Natural killer cell treated with Interleukin-12 subunit alpha and Interleukin-12 subunit beta and Interleukin-15 and Interleukin-18, amount 100 ng/mL, for 72 hours (primary cell): ENCODE data around the gene CDYL2. TPM values are rescaled to one million over a fixed set of nuclear protein-coding genes. Genes with fewer than 3 reads are reported as not detected.

ENCODE experiments used
- ATAC-seq, 2 donors: fragments of 150-1000 bp; cut with Tn5 transposase in 1 of 2; sonication (Bioruptor Pico), chemical (Tn5 transposase) in 1 of 2; 2 replicates each; pipeline ENCODE4 v1.10.0; 2021
- DNase-seq: peaks from one replicate; pipeline ENCODE4 v3.0.0; 2022; ENCODE audit warnings: low spot score
- H3K27ac Mint-ChIP-seq, 2 donors: 1 replicate in 1 of 2; 2 replicates in 1 of 2; pipeline ENCODE4 v1.8.0; 2022; ENCODE audit warnings: mixed read lengths in 2 of 2, mild to moderate bottlenecking in 1 of 2, moderate library complexity in 1 of 2
- H3K27me3 Mint-ChIP-seq, 2 donors: 1 replicate in 1 of 2; 2 replicates in 1 of 2; pipeline ENCODE4 v1.8.0; 2022; ENCODE audit warnings: mixed read lengths in 2 of 2
- H3K36me3 Mint-ChIP-seq: one replicate; pipeline ENCODE4 v1.8.0; 2022; ENCODE audit warnings: mixed read lengths
- H3K4me1 Mint-ChIP-seq, 2 donors: 1 replicate in 1 of 2; 2 replicates in 1 of 2; pipeline ENCODE4 v1.8.0; 2022; ENCODE audit warnings: low read depth in 2 of 2, mixed read lengths in 2 of 2, mild to moderate bottlenecking in 1 of 2
- H3K4me3 Mint-ChIP-seq: one replicate; pipeline ENCODE4 v1.8.0; 2022; ENCODE audit warnings: mixed read lengths
- H3K9me3 Mint-ChIP-seq: 2 replicates; pipeline ENCODE4 v1.8.0; 2022; ENCODE audit warnings: mixed read lengths
- total RNA-seq, 2 donors: library from RNA; stranded (reverse); gene quantifications; one replicate each; pipeline ENCODE4 v1.2.3, GENCODE V29; 2022

The CDYL2 gene
- total RNA-seq, 2 donors from 2014 or later: 15.8 to 114 TPM

DNA sequence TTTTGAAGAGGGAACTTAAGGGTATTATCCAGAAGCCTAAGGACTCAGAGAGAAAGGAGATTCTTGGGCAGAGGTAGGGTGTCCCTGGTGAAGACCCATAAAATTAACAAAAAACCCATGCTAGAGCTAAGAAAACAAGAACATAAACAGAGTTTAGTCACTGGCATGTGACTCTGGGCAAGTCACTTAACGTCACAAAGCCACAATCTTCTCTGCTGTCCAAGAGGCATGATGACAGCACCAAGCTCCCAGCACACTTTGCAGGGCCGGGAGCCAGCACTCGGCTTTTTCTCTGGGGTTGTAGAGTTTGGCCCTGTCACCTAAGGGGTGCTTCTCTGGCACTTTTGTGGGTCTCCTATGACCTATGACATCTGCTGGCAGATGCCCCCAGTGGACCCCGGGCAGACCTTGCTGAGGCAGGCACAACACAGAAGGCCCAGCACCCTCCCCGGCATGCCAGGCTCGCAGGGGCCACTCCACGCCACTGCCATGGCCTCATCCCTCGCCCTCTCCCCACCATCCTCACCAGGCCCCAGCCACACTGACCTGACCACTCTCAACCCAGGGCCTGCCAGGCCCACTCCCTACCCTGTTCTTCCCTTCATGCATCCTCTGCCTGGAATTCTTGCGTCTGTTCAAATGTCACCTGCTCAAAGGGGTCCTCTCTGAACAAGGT lies 193.8 kb downstream of the CDYL2 start:
- DNase-seq (no peak), ATAC-seq (peak in 1 of 2 donors; percentile 21)
- H3K27me3 Mint-ChIP-seq: no peaks in the 10 kb centered on the region
- H3K27ac Mint-ChIP-seq: no peak overlapping the region
- H3K9me3 Mint-ChIP-seq: peaks cover 3% of the 10 kb centered on the region
- H3K4me1 Mint-ChIP-seq: peaks cover 5 to 7% of the 10 kb centered on the region in 2 donors
- H3K36me3 Mint-ChIP-seq: peaks cover 16% of the 10 kb centered on the region
- H3K4me3 Mint-ChIP-seq: no peak overlapping the region

DNA sequence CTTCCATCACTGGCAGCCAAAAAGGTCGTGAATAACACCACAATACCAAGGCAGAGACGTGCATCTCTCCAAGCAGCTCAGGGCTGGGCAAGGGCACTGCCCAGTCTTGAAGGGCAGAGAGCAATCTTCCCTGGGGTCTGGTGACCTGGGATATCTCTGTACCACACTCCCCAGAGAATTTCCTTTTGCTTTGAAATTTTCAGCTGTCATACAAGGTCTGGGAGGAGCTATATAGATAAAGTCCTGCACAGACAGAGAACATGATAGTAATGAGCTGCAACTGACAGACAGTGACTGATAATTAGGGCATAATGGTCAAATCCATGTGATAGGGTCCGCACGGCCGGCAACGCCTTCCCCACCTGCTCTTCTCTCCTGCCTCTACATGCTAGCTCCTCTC lies 195.5 kb downstream of the CDYL2 start:
- Mint-ChIP-seq H3K27me3 (no peaks in the 10 kb centered on the region), H3K36me3 (peaks cover 16% of the 10 kb centered on the region), H3K4me3 (no peak overlapping the region), H3K4me1 (peaks cover 5 to 7% of the 10 kb centered on the region in 2 donors), H3K27ac (no peak overlapping the region), H3K9me3 (peaks cover 3% of the 10 kb centered on the region)
- DNase-seq (no peak), ATAC-seq (no peak)

DNA sequence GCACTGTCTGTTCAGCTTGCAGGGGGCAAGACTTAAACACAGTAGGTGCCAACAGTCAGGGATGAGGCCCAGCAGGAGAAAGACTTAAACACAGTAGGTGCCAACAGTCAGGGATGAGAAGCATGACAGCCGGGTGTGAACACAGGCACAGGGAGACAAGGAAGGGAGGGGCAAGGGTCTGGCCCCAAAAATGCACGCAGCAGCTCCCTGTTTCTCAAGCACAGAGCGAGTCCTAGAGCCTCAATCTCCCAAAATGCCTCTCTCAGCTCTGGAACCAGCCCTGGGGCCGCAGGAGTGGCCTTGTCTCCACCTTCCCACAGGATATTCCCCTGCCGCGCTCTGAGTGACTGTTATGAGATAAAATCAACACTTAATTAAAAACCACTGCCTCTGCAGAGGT lies 197.2 kb downstream of the CDYL2 start:
- peaks cover 0 to 2% of the 10 kb centered on the region in 2 donors for H3K27me3 Mint-ChIP-seq
- peaks cover 16% of the 10 kb centered on the region for H3K36me3 Mint-ChIP-seq
- ATAC-seq: no peak

DNA sequence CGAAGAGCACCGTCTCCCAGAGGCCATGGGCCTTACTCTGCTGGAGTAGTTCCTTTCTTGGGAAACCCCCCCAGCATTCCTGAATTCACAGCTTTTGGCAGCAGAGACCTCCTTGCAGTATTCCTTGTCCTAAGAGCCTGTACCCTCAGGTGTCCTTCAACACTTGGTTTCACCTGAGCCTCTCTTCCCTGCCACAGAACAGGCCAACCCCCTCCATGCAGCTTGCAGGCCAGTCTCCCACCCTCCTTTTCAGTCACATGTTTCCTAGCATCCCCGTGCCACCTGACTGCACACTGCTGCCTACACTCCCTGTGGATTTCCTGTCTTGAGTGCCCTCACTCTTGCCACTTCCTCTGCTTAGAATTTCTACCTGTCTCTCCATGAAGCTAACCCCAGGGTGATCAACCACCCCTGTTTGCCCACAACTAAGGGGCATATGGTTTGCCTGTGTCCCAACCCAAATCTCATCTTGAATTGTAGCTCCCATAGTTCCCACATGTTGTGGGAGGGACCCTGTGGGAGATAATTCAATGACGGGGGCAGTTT lies 198.1 kb downstream of the CDYL2 start:
- Mint-ChIP-seq H3K27ac (no peak overlapping the region), H3K27me3 (peaks cover 0 to 2% of the 10 kb centered on the region in 2 donors), H3K4me3 (no peak overlapping the region), H3K9me3 (peaks cover 3% of the 10 kb centered on the region), H3K4me1 (peaks cover 5 to 7% of the 10 kb centered on the region in 2 donors), H3K36me3 (peaks cover 16% of the 10 kb centered on the region)
- DNase-seq: no peak
- ATAC-seq: no peak

More for the DNA sequence above, 197.2 kb downstream of the CDYL2 start:
- H3K4me1 Mint-ChIP-seq: peaks cover 5 to 7% of the 10 kb centered on the region in 2 donors
- DNase-seq: no peak
- H3K4me3 Mint-ChIP-seq: no peak overlapping the region
- peaks cover 3% of the 10 kb centered on the region for H3K9me3 Mint-ChIP-seq
- no peak overlapping the region for H3K27ac Mint-ChIP-seq

DNA sequence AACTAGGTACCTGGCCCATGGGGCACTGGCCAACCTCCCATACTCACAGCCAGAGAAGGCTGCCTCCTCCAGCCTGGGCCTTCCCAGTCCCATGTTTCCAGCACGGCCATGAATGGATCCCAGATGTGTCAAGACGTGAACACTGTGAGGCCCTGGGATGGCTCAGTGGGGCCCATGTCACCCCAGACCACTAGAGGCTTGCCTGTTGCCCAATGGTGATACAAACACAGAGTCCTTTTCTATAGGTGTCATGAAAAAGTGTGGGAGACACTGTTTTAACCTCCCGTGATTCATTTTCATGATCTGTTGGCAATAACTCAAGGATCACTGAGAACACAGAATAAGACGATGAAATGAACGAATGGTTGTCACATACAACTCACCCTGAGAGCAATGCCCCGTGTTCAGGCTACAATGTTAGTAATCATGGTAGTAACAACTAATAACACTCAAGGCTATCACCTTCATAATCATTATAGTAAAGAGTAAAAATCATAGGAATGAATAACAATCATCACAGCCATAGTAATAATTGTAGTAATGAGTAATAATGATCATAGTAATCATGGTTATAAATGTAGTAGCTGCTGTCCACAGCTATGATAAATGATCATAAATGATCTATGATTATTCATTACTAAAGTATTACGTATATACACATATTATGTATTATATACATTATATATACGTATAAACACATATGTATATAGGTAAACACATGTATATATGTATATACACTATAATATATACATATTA lies 199.6 kb downstream of the CDYL2 start:
- DNase-seq: no peak
- Mint-ChIP-seq H3K4me3 (no peak overlapping the region), H3K27ac (no peak overlapping the region), H3K9me3 (peaks cover 3% of the 10 kb centered on the region), H3K36me3 (peaks cover 16% of the 10 kb centered on the region), H3K27me3 (peaks cover 0 to 2% of the 10 kb centered on the region in 2 donors), H3K4me1 (peaks cover 5 to 7% of the 10 kb centered on the region in 2 donors)
- ATAC-seq: peak in 1 of 2 donors; percentile 45

DNA sequence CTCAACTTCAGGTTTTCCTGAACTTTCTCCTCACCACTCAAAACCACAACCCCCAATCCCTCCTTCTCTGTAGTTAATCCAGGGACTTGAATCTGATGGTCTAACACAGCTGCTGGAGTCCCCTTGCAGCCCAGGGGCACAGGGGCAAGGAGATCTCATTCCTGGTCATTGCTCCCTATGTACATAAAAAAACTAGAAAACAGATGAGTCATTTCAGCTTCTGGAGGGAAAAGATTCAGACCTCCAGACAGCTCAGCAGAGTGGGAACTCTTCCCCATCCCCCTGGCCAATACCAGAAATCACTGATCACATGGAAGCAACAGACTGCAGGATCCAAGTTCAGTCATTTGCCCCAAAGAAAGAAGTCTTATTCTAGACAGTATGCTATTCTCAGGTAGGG lies 201.5 kb downstream of the CDYL2 start:
- peaks cover 5 to 7% of the 10 kb centered on the region in 2 donors for H3K4me1 Mint-ChIP-seq
- peaks cover 0 to 2% of the 10 kb centered on the region in 2 donors for H3K27me3 Mint-ChIP-seq
- peaks cover 3% of the 10 kb centered on the region for H3K9me3 Mint-ChIP-seq
- no peak for DNase-seq
- ATAC-seq: no peak
- no peak overlapping the region for H3K27ac Mint-ChIP-seq
- peaks cover 16% of the 10 kb centered on the region for H3K36me3 Mint-ChIP-seq
- no peak overlapping the region for H3K4me3 Mint-ChIP-seq

DNA sequence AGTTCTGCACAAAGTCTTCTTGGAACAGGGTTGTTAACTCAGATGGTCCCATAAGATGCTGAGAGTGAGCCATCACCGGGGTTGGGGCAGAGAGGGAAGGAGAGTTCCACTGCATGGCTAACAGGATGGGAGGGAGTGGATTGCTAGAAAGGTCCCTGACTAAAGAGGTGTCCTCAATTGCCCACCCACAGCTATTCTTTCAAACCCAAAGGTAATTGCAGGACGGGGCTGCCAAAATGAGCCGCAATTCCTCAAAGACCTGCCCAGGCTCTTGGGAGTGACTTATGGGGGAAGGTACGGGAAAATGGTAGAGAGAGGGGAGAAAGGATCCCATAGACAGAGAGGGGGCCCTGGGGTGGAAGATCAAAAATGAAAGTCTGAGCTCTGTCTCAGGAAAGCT lies 203.2 kb downstream of the CDYL2 start:
- peaks cover 9 to 11% of the 10 kb centered on the region in 2 donors for H3K27me3 Mint-ChIP-seq
- H3K4me1 Mint-ChIP-seq: peaks cover 0 to 8% of the 10 kb centered on the region in 2 donors
- ATAC-seq (no peak), DNase-seq (no peak)
- peaks cover 8% of the 10 kb centered on the region for H3K9me3 Mint-ChIP-seq
- peaks cover 11% of the 10 kb centered on the region for H3K36me3 Mint-ChIP-seq
- no peak overlapping the region for H3K4me3 Mint-ChIP-seq
- no peak overlapping the region for H3K27ac Mint-ChIP-seq

DNA sequence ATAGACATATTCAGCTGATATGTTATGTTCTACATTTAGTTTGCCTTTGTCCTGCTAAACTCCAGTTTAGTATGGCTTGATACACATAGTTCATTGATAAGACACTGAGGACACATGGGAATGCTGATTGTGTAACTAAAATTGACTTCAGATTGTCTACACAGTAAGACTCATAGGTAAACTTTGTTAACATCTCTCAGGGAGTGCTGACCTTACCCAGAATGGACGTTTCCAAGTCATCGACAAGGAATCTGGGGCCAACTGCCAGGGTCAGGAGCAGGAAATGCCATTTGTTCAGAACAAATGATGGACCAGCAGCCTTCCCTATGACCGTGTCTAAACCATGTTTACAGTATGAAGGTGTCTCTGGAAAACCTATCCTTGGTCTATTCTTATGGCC lies 204.9 kb downstream of the CDYL2 start:
- H3K36me3 Mint-ChIP-seq: peaks cover 20% of the 10 kb centered on the region
- peaks cover 16 to 20% of the 10 kb centered on the region in 2 donors for H3K27me3 Mint-ChIP-seq
- peaks cover 0 to 11% of the 10 kb centered on the region in 2 donors for H3K4me1 Mint-ChIP-seq
- peaks cover 14% of the 10 kb centered on the region for H3K9me3 Mint-ChIP-seq
- DNase-seq (no peak), ATAC-seq (no peak)
- no peak overlapping the region for H3K4me3 Mint-ChIP-seq
- H3K27ac Mint-ChIP-seq: no peak overlapping the region

DNA sequence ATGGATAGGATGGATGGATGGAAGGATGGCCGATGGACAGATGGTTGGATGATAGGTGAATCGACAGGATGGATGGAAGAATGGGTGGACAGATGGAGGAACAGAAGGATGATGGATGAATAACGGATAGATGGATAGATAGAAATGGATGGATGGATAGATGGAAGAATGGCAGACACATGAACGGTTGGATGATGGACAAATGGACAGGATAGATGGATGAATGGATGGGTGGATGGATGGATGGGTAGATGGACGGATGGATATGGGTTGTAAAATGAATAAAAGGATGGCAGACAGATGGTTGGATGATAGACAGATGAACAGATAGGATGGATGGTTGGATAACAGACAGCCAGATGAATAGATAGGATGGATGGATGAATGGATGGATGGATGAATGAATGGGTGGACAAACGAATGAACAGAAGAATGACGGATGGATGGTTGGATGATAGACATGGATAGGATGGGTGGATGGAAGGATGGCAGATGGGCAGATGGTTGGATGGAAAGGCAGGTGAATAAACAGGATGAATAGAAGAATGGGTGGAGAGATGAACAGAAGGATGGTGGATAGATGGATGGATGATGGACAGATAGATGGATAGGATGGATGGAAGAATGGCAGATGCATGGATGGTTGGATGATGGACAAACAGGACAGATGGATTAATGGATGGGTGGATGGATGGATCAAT lies 207.7 kb downstream of the CDYL2 start:
- H3K27me3 Mint-ChIP-seq: peaks cover 24 to 34% of the 10 kb centered on the region in 2 donors

DNA sequence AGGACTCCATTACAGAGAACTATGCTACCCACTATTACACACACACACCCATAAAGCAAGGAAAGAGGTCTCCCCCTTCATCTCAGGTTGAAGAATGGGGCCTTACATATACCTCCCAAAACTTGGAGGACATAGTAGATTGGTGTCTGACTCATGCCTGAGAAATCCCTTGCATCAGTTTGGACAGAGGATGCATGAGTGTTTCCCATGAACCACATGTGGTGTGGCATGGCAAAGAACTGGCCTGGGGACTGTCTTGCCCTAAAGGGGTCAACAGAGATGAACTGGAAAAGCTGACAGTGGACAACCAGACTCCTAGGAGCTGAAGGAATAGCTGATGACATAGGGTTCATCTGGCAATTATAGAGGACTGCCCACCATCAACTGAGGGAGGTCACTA lies 209.6 kb downstream of the CDYL2 start:
- no peak overlapping the region for H3K4me3 Mint-ChIP-seq
- peaks cover 14% of the 10 kb centered on the region for H3K9me3 Mint-ChIP-seq
- ATAC-seq (peak in 1 of 2 donors; percentile 29), DNase-seq (no peak)
- no peak overlapping the region for H3K27ac Mint-ChIP-seq
- peaks cover 31% of the 10 kb centered on the region for H3K36me3 Mint-ChIP-seq
- H3K27me3 Mint-ChIP-seq: peaks cover 29 to 34% of the 10 kb centered on the region in 2 donors
- peaks cover 14 to 33% of the 10 kb centered on the region in 2 donors for H3K4me1 Mint-ChIP-seq

More for the DNA sequence above, 207.7 kb downstream of the CDYL2 start:
- Mint-ChIP-seq H3K4me3 (no peak overlapping the region), H3K9me3 (peaks cover 14% of the 10 kb centered on the region), H3K36me3 (peaks cover 31% of the 10 kb centered on the region), H3K4me1 (peaks cover 5 to 19% of the 10 kb centered on the region in 2 donors), H3K27ac (no peak overlapping the region)
- DNase-seq (no peak), ATAC-seq (no peak)

DNA sequence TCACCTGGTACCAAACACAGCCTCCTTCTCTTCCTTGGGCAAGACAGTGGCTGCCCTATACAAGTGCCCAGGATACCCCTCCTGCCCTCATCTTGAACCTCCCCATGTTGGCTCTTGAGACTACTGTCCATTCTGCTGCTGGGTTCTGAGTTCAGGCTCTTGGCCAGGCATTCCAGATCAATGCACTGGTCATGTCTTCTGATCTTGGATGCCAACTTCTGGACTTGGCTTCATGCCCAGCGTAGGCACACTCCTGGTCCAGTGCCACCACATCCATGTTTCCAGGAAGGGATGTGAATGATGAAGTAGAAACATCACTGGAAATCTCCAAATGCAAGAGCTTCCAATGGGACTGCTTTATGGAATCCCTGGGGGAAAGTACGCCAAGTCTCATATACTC lies 212.1 kb downstream of the CDYL2 start:
- ATAC-seq (no peak), DNase-seq (no peak)
- peaks cover 34% of the 10 kb centered on the region for H3K36me3 Mint-ChIP-seq
- H3K27me3 Mint-ChIP-seq: peaks cover 34 to 36% of the 10 kb centered on the region in 2 donors
- H3K4me1 Mint-ChIP-seq: peaks cover 14 to 35% of the 10 kb centered on the region in 2 donors
- peak overlapping the region in 1 of 2 donors; percentile 19 for H3K27ac Mint-ChIP-seq
- H3K4me3 Mint-ChIP-seq: peak overlapping the region; percentile 44
- H3K9me3 Mint-ChIP-seq: peaks cover 14% of the 10 kb centered on the region

DNA sequence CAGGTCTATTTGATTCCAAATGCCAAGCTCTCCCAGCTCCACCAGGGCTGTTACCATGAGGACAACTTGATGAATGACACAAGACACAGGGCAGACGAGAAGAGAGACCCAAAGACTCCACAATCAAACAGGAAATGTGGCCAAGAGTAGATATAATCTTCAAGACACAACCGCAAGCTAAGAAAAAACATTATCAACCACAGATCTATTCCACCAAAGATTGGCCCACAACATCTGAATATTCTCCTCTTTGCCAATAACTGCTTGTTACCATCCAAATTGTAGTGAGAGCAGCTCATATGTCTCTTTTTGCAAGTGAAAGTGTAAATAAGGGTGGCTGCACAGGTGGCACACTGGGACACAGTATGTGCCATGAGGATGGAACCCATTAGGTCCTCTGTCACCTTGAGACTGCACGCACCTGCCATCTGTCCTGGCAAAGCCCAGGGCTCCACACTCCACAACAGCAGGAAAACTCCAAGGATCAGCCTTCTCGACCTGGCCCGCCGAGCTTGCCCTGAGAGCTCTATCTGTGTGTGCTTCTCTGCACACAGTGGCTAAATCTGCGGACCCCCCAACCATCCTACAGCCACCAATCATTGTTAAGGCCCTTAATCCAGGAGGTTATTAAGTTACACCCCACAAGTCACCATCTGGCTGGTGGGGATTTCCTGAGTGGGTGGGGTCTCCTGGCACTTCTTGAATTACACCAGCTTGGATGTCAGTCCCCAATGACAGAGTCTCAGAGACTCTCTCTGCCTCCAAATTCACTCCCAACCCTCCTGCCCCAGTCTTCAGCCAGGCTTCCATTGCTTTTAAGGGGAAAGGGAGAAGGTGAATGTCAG lies 213.1 kb downstream of the CDYL2 start:
- DNase-seq (no peak), ATAC-seq (peak; percentile 76 to 82)
- peaks cover 32% of the 10 kb centered on the region for H3K36me3 Mint-ChIP-seq

DNA sequence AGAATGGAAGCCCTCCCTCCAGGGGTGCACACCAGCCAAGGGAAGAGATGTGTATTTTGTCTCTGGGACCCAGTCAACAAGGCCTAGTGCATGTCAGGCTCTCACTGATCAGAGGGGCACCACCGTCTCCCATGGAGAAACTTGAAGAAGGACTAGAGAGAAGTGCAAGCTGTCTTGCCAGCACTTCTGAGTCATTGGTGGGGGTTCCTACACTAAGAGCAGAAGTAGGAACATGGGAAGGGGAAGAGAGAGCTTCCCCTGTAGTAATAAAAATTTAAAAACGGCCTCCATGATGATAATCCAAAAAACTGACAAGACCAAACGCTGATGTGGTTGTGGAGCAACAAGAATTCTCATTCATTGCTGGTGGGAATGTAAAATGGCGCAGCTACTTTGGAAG lies 217.3 kb downstream of the CDYL2 start:
- ATAC-seq (no peak), DNase-seq (no peak)
- peaks cover 28 to 62% of the 10 kb centered on the region in 2 donors for H3K4me1 Mint-ChIP-seq
- peaks cover 3% of the 10 kb centered on the region for H3K9me3 Mint-ChIP-seq
- no peak overlapping the region for H3K4me3 Mint-ChIP-seq
- peak overlapping the region in 1 of 2 donors; percentile 93 for H3K27ac Mint-ChIP-seq
- H3K27me3 Mint-ChIP-seq: peaks cover 1 to 29% of the 10 kb centered on the region in 2 donors
- H3K36me3 Mint-ChIP-seq: peaks cover 30% of the 10 kb centered on the region

More for the DNA sequence above, 213.1 kb downstream of the CDYL2 start:
- peak overlapping the region; percentile 67 for H3K4me3 Mint-ChIP-seq
- peaks cover 14 to 39% of the 10 kb centered on the region in 2 donors for H3K4me1 Mint-ChIP-seq
- peaks cover 6% of the 10 kb centered on the region for H3K9me3 Mint-ChIP-seq
- H3K27ac Mint-ChIP-seq: peak overlapping the region in 1 of 2 donors; percentile 19
- H3K27me3 Mint-ChIP-seq: peaks cover 26 to 35% of the 10 kb centered on the region in 2 donors
